Hematopoietic multipotent progenitor cell treated with erythropoietin and hydrocortisone succinate and interleukin-3 and kit ligand, for 15 days (in vitro differentiated cells): ENCODE data around the gene DNER.
"Not testable (repeated sequence)": the region's sequence is repeated elsewhere in the genome, so short reads cannot be mapped to it uniquely, and the experiment has no call there.

Source experiments
- DNase-seq: peaks from one replicate; pipeline ENCODE4 v3.0.0-alpha.2; 2015; ENCODE audit warnings: low spot score

The DNER gene

DNA sequence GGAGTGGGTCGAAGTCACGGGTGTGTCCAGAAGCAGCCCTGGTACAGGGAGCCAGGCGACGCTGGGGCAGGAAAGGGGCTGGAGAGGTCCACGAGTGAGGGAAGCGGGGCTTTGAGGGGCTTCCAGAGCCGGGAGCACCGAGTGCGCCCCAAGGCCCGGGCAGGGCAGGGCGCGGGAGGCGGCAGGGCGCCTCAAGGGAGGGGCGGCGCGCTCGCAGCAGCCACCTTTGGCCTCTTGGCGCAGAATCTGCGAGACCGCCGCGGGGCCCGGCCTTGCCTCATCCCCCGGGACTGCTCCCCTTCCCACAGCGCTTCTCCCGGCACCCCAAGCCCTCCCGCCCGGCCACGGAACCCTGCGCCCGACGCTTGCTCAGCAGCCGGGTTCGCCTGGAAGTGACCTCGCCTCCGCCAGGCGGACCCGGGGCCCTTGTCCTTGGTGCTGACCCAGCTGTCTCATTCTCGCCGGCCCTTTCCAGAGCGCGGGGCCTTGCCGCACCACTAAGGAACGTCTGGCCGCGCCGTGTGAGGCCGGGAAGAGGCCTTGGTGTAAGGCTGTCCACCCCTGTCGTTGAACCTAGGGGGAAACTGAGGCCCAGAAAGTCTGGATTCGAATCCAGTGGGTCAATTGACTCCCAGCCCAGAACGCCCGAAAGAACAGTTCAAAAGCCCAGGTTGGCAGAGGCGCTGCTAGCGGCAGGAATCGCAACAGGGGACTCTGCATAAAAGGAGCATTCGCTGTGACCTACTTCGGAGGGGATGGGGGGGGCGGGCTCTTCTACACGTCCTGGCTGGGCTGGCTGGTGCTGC, 584 bp upstream of the DNER start:
- DNase-seq = no peak

DNA sequence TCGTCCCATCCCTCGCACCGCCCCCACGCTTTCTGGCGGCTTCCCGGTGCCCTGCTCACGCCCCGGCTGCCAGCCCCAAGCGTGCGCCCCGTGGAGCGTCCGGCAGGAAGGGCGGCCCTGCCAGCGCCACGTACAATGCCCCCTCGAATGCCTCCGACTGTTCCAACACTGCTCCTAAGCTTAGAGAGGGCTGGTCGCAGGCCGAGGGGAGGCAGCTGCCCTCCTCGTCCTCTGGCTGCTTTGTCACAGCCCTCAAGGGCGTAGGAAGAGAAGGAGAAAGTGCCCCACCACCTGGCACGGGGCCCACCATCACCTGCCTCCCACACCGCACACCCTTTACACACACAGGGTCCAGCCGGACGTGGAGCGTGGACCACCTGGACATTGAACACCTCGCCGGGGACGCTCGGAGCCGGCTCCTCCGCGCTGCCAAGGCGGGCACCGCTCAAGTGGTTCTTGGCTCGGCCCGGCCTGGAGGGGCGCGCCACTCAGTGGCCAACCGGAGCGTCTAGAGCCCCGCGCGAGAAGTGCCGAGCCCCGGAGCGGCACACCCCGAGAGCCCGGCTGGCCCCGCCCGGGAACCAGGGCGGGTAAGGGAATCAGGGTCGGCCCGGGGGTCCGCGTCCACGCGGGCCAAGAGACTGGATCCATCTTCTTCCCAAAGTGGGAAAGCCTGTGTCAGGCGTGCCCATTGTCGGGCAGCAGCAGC, 830 bp downstream of the DNER start:
- DNase-seq = no peak

DNA sequence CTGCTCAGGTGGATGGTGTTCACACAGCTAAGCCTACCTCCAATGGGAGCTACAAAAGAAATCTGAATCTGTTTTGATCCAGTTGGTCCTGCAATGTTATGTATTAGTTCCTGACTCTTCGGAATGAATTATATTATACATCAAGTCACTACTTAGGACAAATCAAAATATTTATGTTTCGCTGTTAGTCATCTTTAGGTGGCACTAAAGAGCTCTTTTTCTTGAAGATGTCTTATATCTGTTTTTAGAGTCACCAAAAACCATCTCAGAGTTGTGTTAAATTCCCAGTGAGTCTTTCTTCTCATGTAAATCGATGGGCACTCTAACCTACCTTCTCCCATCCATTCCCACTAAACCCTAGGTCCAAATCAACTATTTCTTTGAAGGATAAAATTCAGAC, 2.2 kb downstream of the DNER start:
- DNase-seq = no peak

DNA sequence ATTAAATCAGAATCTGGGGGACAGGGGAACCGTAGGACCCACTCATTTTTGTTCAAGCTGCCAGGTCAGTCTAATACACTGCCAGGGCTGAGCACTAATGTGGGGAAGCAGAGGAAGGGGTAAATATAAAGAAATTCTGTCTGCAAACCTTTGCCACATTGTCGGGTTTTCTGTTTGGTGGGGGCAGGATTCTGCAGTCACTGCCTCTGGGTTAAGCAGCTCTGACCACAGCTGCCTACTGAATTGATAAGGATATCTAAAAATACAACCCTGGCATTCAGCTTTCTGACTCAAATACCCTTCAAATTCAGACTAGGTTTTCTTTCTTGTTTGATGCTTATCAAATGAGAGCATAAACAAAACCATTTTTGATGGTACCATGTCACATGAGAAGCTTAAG, 6.0 kb downstream of the DNER start:
- DNase-seq = no peak

DNA sequence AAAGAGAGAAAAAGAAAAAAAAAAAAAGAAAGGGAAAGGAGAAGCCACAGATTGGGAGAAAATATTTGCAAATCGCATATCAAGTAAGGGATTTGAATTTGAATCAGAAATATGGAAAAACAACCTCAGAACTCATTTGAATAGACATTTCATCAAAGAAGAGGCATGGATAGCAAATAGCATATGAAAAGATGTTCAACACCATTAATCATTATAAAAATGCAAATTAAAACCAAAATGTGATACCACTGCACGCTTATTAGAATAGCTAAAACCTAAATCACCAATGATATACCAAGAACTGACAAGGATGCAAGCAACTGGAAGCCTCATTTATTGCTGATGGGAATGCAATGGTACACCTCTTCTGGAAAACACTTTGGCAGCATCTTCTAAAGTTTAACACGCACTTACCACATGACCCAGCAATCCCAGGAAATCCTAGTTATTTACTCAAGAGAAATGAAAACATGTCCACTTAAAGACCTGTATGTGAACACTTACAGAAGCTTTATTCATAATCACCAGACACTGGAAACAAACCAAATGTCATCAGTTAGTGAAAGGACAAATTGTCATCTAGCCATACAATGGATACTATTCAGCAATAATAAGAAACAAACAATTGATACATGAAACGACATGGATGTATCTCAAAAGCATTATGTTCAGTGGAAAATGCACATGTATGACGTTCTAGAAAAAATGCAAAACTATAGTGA, 10.3 kb downstream of the DNER start:
- no peak for DNase-seq

DNA sequence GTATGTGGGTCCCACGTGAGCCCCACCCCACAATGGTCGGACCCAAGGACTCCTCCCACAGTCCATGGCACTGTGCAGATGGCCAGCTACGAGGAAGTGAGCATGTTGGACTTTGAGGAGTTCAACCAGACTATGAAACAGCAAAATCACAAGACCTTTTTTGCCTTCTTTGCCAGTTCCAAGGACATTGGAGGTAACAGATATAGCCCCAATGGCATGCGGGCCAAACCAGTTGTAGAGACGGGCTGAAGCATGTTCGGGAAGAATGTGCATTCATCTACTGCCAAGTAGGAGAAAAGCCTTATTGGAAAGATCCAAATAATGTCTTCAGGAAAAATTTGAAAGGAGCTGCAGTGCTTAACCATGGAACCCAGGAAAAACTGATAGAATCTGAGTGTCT, 12.6 kb downstream of the DNER start:
- no peak for DNase-seq

DNA sequence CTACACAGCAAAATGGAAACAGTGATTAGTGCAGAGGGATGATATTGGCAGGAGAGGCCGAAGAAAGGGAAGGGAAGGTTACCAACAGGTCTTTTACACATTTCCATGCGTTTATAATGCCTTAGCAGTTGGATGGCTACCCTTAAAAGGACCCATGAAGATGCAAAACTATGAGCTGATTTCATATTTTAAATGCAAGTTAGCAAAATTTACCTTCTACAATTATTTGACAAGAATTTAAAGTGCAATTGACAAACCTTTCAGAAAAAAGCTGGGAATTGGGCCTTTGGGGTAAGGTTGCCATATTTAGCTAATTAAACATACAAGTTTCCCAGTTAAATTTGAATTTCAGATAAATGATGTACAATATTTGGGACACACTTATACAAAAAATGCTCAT, 13.3 kb downstream of the DNER start:
- DNase-seq = no peak

DNA sequence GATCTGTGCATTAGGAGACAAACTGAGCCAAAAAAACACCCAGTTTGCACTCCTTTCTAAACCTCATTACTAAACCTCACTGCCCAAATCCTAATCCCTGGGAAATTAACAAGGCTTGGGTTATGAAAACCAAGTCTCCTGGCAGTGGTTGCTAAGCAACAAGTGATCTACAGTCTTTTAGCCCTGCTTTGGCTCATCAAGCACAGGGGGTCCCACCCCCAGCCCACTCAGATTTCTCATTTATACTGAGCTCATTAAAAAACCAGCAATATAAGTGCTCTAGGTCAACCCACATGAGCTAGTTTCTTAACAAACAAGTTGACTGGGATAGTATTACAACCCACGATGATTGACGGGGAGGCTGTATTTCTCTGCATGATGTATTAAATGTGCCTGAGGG, 18.4 kb downstream of the DNER start:
- DNase-seq = no peak

DNA sequence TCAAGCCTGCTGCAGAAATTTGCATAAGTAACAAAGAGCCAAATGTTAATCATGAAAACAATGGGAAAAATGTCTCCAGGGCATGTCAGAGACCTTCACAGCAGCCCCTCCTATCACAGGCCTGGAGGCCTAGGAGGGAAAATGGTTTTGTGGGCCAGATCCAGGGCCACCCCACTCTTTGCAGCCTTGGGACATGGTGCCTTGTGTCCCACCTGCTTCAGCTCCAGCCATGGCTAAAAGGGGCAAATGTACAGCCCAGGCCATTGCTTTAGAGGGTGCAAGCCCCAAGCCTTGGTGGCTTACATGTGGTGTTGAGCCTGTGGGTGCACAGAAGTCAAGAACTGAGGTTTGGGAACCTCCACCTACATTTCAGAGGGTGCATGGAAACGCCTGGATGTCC, 20.5 kb downstream of the DNER start:
- not testable (repeated sequence) for DNase-seq

DNA sequence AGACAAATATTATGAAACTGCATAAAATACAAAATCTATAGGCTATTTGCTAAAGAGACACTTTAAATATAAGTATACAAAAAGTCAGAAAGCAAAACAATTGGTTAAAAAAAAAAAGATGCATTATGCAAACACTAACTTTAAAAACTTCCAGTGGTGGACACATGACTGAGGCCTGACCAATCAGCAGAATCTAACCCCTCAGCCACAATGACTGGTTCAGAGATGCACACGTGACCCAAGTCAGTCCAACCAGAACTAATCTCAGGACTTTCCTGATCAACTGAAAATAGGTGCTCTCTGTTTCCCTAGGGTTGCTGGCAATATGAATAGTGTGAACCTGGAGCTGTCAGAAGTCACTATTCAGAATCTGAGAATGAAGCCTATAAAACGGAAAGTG, 22.7 kb downstream of the DNER start:
- no peak for DNase-seq

DNA sequence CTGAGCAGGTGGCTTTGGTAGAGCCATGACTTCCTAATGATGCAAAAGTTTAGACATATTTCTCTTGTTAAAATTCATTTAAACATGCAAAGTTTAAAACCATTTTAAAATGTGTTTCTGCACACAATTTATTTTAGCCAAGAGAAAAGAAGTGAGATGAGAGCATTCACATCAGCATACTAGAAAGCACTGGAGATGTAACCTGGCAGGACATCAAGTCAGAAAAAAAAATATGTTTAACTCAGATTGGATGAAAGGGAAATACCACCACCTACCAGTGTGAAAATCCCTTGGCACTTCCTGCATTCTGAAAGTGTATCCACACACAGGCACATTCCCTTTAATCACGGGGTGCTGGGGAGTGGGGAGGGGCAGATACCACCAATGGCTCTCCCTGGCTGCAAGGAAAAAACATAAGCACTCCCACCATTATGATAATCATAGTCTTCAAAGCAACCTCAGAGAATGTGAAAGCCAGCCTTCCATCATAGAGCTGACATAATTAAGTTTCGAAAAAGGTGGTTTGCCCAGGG, 25.0 kb downstream of the DNER start:
- no peak for DNase-seq

DNA sequence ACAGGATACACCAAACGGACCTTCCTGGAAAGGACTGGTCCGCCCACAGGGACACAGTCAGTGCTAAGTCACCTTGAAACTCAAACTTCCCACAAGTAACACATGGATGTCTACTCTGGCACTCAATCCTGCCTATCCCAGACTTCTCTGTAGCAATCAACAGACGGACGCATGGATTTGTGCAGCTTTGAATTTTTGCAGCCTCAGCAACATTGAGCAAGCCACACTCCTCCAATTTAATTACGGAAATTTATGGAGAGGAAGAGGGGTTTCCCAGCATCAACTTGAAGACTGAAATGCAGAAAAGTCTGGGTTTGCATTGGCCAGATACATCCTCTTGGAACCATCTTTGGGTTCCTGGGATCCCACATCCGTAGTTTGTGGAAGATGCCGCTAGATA, 26.2 kb downstream of the DNER start:
- DNase-seq = no peak

DNA sequence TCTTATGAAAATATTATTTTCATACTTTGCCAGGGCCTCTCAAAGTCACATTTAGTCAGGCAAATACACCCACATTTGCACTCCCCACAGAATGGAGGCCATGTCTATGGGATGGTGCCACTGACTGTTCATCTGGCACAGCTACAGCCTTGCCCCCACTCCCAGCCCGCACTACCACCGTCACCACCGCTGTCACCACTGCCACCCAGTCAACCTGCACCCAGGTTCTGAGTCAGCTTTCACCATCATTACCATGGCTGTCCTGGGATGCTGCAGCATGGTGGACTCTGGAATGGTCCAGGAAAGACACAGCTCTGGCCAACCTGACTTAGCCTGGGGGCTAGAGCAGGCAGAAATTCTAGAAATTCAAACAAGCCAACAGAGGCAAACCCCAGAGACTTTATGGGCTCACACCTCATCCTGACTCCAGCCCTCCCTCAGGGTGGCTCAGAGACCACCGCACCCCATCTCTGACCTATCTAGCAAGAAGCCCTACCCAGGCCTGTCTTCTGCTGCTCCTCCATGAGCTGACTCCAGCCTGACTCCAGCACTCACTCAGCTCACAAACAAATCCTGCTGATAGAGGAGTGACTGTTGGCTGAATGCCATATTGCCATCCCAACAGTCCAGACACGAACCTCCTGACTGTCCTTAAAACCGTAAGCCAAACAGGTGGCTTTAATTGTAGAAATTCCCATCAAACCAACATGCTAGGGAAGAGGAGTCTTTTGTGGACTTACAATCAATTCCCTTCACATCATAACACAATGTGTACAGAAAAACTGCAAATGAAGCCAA, 28.0 kb downstream of the DNER start:
- no peak for DNase-seq

DNA sequence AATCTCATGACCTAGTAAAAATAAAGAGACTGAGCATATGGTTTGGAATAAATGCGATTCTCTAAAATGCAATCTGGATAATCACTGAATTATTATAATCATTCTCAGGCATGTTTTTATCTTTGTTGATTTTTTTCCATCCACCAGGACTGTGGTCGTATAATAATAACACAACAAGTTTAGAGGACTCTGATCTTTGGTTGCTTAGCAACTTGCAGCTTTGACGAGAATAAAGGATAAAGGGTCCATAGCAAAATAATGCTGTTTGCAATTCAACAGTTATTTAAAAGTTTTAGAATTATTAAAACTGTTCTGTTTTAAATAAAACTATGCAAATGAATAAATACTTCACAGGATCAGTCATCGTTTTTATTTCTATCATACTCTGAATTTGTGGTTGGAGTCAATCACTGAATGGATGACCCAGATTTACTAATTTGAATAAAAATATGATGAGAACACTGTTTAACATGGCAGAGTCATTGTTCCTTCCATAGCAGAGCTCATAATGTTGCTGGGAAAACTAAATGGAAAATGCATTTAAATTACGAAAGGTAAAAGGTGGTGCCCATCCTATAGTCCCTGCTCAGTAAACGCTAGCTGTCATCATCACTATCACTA, 29.3 kb downstream of the DNER start:
- no peak for DNase-seq

DNA sequence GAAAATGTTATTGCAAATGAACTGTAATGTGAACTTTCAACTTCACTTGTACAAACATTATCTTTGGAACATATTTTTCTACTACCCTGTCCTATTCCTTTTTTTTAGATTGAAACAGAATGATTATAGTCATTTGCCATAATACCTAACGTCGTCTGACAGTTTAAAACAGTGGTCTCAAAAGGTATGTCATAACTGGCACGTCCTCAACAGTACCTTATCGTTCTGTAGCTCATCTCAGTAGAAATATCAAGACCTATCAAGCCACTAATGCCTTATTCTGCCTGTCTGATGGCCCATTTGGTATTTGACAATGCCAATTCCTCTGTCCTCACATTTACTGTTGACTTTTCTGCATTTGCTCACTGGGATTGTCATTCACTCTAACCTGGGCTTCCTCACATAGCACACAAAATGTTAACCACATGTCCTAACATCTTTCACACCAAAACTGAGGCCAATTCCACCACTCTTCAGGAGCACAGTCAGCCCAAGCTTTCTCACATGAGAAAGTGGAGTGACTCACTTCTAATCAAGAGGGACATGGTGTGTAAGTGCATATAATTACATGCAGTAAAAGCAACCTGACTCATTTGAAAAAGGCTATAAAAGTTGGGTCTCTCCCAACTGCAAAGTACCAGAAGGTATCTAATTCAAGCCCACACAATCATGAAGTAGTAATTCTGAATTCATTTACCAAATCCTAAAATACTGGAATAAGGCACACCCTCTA, 34.8 kb downstream of the DNER start:
- DNase-seq = no peak

DNA sequence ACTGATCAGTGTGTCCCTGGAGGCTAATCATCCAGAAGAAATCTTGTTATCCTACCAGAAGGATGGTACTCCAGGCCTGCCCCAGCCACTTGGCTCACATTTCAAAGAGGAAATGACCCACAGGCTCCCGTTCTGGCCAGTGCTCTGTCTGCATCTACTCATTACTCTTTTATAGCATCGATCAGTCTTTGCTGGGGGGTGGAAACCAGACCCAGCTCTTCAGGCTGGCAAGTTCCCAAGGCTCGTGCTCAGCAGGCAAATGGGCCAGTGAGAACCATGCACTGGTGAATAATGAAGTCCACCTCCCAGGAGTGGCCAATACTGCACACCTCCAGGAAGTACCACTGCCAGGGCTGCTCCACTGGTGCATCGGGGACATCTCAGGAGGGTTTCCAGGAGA, 38.8 kb downstream of the DNER start:
- DNase-seq = no peak

DNA sequence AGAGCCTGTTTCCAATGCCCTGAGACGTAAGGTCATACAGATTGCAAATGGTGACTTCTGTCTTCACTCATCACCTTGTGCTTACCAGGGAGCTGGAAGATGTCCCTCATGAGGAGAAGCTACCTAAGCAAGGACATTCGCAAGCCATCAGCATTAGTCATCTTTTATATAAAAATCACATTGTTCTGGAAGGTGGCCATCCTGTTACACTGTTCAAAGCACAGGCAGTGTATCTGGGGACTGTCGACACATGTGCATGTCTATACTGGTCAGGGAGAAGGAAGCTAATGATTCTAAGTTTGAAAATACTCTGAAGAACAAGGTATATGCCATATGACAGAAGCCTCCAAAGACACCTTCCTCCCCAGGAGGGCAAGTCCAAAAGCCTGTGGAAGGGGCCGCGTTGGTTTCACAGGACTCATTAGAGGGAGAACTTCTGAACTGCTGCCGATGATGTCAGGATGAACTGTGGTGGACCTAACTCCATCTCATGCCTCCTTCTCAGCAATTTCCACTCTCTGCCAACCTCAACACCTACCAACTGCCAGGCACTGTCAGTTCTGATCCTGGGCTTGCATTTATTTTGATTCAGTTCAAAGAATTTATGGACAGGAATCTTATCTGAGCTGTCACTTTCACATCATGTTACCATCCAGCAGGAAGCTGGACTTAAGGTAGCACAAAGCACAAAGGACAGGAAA, 39.4 kb downstream of the DNER start:
- no peak for DNase-seq

DNA sequence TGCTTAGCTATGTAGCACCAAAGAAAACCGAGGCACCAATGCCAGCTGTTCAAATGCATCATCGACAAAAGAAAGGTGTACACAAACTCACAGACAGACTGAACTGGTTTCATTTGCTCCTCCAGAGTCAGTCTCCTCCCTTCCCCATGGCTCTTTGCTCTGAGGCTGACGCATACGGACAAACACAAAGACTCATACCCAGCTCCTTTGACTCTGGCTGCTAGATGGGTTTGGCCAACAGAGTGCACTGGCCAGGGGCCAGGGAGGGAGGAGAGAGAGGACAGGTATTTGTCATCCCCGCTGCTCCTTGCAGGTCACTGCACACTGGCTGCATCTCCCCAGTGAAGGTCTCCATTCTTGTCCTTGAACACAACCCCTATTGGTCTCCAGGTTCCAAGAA, 40.7 kb downstream of the DNER start:
- no peak for DNase-seq

DNA sequence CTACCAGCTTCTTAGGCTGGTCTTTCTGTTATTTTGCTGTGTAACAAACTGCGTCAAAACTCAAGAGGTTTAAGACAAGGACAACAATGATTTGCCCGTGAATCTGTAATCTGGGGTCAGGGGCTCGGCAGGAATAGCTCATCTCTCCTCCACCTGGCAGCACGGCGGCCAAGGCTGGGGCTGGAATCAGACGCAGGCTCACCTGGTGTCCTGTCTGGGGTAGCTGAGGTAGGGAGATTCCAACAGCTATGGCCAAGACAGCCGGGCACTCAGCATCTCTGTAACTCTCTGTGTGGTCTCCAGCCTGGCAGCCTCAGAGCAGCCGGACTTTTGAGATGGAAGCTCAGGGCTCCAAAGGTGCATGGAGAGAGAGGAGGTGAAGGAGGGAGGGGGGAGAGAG, 42.3 kb downstream of the DNER start:
- DNase-seq = no peak

DNA sequence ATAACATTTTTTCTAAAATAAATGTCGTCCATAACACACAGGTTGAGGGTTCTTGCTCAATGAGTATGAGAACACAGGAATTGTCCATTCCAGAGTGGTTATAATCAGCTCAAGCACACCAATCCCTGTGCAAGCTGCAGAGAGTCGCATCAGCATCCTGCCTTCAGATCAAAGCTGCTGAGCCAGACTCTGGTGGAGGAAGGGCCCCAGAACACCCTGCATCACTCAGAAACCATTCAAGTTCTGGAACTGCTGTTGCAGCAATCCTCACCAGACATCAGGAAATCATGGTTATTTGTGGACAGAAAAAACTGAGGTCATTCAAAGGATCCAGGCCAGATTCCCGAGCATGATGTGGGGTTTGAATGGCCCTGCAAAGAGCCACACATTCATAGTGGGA, 44.5 kb downstream of the DNER start:
- no peak for DNase-seq
